UCSD-AML1 (cell line): Measurements from ENCODE around the gene PDGFD.
A peak's percentile ranks its signal among the peaks of the same experiment; 100 is the strongest.

ENCODE experiments used
- DNase-seq: peaks from one replicate; lab custom pipeline; 2025; ENCODE audit not compliant: unreplicated experiment; lab: John Stamatoyannopoulos, UW

The PDGFD gene

DNA sequence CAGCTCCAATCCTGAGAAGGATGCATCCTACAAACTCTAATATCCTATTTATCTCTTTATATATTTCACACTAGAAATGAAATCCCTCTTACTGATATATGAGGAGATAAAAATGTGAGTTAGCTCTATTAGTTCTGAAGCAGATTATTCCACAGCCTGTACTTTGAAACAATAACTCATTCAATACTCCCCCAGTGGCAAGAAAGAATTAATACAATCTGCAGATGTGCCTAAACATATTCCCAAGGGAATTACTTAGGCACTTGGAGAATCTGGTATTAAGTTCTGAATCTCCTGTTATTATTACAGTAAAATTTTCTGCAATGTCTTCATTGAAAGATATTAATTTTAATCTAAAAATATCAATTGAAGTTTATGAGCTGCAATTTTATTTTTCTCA, 68.2 kb downstream of the PDGFD start:
- no peak for DNase-seq

DNA sequence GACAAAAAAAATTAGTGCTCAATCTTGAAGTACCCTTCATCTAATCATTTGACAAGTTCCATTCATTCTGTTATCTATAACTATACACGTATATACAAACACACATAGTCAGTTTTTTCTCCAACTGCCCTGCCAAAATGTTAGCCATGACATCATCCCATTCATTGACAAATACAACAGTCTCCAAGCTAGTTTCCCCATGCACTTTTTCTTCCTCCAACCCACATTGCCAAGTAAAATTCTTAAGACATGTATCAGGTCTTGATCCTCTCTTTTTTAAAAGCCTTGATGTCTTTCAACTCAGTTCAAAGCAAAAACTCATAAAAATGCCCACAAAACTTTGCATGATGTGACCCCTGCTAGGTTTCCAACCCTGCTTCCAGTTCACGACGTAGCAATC, 69.4 kb downstream of the PDGFD start:
- no peak for DNase-seq

DNA sequence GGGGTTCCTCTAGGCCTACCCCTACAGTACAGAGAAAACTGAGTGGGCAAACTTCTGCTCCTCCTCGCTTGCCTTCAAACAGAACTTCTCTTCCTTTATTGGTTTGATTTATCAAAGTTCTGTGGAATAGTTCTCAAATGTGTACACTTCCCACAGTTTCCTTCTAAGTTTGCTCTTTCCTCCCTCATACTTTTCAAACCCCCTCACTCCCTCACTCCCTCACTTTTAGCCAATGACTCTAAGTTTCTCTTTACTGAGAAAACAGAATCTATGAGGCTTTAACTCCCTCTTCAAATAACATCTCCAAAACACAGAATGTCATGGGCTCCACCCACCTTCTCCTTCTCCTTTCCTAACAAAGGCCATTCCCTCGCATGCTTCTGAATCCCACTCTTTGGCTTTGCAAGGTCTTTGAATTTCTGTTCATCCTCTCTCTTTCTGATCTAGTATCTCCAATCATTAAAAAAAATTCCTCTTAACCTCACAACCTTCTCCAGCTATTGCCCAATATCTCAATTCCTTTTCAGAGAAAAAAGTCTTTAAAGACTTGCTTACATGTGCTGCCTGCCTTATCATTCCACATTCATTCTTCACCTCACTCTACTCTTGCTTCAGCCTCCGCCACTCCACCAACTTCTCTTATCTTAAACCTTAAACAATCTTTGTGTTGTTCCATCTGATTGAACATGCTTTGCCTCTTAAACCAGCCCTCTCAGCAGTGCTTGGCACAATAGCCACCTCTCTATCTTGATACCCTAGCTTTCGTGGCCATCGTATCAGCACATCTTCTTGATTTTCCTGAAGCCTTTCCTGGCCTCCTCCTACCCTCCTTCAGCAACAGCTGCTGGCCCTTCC, 70.3 kb downstream of the PDGFD start:
- DNase-seq: no peak

DNA sequence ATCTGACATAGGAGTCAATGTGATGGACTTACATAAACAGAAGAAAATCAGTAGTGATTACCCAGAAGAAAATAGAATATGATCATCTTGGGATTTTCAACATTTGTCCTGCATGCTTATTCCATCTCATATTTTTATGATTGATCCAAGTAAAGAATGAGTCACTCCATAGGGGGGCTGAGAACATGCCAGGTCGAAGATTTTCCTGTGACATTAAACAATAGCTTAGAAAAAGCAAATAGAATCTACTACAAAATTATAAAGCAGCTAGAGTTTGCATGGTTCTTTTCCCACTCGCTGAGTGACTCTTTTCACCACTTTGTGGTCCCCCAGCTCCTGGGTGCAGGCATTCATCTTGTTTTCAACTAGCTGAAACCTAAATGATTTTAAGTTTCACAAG, 71.2 kb downstream of the PDGFD start:
- DNase-seq: no peak

DNA sequence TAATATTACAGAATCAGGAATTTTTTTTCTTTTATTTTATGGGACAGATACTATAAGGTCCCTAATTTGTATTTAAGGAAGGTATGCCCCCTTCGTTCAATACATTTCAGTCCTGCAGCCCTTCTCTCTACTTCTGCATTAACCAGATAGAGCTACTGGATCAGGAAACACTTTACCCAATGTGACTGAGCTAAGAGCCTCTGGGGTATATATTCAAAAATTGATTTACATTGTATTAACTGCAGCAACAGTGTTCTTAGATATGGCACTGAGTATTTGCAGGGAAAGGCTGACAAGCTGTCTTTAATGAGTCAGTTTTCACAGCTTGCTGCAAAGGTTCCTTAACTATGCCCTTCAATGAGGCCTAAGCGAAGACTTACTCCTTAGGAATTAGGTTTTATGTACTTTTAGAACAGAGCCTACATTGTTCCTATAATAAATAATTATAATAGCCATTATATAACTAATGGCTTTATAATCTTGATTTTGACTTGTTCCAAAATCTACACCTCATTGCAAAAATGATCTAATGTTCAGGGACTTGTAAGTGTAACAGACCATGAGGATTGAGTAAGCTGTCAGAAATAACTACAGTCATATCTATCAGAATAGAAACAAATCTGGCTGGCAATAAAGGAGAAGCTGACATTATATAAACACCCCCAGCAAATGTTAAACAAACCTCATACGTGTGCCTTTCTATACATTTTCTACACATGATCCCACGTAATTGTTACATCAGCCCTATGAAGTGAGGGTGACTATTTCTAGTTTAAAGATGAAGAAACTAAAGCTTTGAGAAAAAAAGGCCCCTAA, 72.5 kb downstream of the PDGFD start:
- no peak for DNase-seq

DNA sequence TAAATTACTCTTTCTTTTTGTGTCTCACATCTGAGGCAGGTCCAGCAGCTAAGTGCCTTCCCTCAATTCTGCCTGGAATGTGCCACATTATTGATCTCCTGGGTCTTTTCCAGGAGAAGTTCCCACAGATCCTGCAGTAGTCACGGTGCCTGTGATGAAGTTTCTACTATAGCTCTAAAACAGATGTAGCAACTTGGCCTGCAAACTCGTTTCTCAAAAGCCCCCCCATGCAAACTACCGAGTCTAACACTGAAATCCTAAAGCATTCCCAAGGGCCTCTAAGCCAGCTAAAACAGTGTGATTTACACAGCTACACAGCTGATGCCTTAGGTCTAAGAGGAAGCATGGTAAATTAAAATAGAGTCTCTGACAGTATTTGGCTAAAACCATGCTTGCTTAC, 73.2 kb downstream of the PDGFD start:
- DNase-seq: no peak

DNA sequence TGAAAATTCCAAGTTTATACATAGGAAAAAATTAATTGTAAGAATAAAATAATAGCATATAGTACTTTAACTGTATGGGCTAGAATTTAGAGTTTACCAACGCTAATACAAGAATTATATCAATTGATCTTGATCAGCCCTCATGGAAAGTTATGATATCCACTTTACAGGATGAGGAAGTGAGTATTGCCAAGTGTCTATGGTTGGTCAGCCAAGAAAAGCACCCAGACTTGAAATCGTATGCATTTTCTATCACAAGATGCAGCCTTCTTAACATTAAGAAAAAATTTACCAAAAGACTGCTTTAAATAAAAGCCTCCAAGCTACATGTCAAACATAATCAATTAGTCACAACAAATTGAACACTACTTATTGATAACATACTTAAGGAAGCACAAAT, 74.5 kb downstream of the PDGFD start:
- DNase-seq: no peak

DNA sequence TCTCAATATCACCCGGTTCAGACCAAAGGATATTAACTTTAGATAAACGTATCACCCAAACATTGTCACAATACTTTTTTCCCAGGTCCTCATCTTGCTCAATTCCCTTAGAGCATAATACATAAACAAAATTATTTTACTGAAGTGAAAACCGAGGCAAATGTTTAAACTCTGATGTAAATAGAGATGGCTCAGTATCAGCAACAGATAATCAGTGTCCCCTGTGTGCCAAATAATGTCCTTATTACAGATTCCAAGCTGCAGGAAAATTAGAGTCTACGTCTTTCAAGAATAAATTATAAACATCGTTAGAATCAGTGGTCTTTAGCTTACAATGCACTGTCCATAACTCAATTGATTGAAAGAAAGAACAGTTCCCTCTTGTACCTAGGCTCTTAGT, 77.3 kb downstream of the PDGFD start:
- no peak for DNase-seq

DNA sequence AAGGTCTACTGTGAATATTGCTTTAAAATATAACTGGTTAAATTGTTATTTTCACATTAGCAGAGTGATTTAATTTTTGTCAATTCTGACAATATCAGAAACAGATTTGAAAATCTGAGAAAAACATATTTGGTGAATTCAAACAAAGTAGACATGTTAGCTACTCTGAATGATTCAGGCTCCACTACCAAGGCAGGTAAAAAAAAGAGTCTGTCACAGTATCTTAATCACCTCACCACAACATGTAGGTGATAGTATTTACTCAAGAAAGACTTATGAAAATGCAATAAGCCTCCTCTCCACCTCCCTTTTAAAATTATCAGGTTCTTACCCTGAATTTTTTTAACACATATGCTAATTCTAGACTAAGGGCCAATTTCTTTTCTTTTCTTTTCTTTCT, 85.0 kb downstream of the PDGFD start:
- no peak for DNase-seq

DNA sequence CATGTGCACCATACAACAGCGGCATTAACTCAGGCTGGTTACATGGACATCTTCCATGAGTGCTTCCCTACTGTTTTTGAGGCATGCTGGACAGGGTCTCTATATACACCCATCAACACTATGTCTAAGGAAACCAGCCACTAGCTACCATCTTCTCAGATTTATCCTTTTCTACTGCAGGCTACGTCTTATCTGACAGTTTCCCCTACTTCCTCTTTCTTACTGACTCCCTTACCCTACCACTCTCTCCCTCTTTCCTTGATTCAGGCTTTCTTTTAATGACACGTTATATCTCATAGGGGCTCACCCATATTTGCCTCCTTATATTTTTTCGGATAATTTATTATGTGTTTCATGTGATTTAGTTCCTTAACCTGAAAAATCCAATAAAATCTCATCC, 85.7 kb downstream of the PDGFD start:
- no peak for DNase-seq

DNA sequence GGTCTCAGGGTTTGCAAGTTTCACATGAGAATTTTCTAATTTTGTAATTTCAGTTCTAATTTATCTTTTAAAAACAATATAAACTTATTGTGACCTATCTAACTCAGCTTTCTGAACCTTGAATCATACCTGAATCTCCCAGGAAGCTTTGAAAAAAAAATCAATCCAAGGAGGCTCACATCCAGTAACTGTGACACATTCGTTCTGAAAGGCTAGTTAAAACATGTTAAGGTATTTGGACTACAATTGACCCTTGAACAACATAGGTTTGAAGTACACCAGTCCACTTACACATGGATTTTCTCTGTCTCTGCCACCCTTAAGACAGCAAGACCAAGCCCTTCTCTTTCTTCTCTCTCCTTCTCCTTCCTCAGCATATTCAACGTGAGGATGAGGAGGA, 87.5 kb downstream of the PDGFD start:
- no peak for DNase-seq

DNA sequence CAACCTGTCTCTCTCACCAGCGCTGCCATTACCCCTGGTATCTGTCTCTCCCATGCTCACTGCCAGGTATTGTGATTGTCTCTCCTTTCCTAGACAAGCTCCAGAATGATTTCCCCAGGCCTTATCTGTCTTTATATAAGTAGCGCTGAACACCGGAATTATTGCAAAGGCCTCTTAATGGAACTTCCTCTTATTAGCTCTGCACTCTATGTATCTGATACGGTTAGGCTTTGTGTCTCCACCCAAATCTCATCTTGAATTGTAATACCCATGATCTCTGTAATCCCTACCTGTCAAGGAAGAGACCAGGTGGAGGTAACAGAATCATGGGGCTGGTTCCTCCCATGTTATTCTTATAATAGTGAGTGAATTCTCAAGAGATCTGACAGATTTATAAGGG, 88.2 kb downstream of the PDGFD start:
- DNase-seq: no peak

DNA sequence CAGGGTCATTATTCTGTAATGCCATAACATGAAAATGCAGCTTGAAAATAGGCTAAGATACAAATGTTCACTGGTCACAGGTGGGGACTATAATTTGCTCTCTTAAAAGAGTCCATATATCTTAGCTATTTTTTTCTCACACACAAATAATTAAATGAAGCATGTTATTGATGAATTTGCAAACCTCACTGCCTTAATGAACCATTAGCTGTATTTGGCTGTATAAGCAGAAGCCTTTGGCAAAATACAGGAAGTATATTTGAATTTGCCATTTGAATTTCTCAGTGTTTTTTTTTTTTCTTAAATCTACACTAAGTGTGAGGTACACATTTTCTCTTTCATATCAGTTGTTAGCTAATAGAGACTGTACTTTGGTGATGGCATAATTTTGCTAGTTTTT, 88.9 kb downstream of the PDGFD start:
- no peak for DNase-seq

DNA sequence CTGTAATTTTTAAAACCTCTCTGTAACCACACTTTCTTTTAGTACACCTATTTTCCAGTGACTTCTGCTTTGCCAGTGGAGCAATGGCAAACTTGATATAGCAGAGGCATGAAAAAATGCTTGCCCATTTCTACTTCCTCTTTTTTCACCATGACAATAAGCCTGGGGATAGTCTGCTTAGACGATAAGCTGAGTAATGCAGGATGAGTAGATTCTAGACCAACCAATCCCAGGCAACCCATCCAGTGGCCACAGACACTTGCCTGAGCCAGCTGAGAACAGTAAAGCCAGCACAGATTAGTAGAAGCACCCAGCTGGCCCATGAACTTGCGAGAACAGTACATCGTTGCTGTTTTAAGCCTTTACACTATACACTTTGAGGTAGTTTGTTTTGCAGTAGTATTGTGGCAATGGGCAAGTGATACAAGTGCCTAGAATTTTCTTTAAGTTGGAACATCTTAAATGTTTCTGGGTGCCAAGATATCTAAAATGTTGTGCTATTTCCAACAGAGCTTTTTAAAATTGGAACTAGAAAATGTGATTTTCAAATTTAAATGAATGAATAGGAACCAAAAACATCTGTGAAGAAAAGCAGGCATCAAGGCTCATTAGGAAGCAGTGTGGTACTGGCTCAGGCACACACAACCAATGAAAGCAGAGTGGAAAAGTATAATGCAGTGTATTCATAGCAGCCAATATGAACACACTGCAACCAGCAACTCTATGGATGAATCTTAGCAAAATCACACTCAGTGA, 89.8 kb downstream of the PDGFD start:
- DNase-seq: peak; percentile 11

DNA sequence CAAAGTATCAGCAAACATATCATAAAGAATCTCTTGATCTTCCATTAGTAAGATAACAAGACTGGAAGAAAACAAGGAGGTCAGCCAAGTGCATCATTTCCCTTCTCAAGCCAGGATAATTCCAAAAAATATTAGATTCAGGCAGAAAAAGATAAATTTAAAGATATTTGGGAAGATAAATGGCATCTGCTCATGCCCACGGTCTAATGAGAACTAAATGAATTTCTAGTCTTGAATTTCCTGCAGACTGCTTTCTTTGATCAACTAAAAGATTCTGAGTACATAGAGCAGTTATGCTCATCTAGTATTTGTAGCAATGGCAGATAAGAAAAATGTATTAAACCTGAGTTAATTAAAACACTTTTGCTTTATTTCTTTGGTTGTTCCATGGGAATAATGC, 96.4 kb downstream of the PDGFD start:
- no peak for DNase-seq

DNA sequence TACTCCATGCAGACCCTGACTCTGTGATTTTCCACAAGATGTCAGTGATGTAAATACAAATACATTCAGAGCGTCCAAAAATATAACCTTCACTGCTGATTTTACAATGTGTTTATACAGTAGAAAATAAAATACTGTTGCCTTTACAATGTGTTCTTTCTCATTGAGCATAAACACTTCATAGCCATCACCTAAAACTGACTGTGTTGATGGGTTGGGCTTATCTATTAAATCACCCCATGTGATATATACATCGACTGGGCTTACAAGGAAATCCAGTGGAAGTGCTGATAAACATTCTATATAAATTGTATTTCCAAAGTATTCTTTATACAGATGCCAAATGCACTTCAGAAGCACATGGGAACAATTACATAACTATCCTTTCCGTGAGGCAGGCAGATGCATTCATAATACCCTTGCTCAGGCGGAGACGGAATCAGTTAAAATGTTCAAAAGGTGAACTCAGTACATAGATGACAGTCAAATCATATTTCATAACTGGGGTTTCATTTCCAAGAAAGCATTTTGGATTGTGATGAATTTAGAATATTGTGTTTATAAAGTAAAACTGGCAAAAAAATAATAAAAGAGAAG, 99.8 kb downstream of the PDGFD start:
- no peak for DNase-seq

DNA sequence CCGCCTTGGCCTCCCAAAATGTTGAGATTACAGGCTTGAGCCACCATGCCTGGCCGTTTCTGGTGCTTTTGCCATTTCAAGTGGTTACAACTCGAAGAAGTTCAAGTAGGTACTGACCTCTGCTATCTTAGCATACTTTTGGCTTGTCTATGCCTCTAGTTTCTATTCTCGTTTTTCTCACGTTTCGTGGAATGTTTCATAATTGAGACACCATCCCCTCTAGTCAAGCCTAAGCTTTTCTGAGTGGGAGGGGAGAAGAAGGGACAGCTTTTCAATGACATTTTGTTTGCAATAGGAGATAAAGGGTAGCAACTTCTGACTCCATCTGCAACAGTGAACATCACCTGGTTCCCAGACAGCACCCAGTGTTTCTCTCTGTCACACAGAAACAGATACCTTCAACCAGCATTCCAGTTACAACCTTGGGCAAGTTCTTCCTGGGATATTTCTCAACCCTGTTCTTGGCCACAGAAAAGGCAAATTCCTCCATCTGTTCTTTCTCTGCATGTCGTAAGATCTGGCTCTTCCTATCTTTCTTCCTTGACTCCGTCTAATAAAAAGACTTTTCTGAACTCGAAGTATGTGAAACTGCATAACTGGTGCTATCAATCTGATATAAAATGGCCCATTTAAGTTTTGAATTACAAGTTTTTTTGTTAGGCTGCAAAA, 102.0 kb downstream of the PDGFD start:
- no peak for DNase-seq

DNA sequence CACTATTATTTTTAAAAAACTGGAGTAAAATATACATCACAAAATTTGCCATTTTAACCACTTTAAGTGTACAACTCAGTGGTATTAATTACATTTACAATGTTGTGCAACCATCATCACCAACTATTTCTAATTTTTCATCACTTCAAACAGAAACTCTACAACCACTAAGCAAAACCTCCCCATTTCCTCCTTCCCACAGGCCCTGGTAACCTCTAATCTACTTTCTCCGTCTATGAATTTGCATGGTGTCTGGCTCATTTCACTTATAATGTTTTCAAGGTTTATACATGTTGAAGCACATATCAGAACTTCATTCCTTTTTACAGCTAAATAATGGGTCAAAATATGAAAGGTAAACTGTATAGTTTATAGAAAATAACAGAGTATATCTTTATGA, 103.1 kb downstream of the PDGFD start:
- no peak for DNase-seq

DNA sequence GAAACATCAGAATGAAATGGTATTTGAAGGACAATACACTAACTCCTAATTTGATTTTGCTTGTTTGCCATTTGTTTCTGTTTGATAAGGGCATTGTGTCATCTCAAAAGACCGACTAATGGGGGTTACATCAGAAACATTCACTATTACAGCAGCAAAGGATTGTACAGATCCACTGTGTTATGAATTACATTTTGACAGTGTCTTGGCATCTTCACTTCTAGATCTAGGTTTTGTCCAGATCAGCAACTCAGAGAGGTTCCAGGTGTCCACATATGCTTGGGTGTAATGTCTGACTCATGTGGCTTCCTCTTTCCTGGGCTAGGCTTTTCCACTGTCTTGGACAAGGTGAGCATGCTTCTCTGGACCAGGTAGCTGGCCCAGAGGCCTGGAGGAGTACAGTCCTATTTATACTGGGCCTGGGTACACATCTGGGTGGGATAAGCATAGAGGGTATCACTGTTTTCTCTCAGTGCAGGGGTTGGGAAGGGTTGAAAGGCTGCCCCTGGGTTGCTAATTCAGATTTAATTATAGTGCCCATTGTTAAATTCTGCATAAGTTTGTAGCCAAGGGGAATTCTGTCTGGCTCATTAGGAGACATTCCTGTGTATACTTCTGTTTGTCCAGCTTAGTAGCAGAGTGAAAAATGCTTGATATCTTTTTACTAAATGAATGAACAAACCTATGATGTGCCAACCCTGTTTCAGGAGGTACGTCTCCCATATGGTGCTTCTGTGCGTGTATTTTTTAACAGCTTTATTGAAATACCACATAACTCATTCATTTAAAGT, 103.7 kb downstream of the PDGFD start:
- DNase-seq: no peak

DNA sequence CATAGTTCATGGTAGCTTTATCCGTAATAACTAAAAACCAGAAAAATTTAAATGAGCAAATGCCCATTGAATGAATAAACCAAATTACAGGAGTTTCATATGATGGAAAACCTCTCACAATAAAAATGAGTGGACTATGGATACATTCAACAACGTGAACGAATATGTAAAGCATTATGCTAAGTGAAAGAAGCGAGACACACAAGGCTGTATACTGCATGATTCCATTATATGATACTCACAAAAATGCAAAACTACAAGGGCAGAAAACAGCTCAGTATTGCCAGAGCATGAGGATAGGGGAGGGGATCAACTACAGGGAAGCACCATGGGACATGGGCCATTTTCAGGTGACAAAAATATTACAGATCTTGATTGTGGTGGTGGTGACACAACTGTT, 105.3 kb downstream of the PDGFD start:
- no peak for DNase-seq
